ENCODE measurements around the gene KLHL21.

DNA sequence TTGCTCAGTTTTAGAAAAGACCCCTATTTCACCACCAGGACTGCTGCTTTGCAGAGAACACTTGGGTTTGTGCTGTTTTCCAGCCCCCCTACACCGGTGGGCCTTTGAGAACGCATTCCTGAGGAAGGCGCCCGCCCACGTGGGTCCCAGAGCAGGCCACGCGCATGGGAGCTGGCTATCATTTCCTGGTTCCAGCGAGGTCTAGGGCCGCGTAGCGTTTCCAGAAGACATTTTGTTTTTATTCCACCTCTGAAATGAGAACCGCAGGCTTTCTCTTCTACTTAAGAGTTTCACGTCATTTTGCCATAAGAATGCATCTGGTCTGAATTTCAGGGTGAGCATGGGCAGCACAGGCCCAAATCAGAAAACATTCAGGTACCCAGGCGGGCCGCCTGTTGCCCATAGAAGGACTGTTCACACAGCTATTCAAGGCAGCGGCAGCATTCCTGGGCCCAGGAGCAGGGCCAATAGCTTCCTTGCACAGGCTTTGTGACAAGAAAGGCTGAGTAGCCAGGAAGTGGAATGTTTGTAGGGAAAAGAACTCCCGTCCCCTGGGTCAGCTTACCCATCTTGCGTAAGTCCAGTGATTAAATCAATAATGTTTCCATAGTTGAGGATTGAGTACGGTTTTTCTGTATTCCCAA lies 1.4 kb upstream of the KLHL21 start:
- TF ChIP-seq, protein P1, sequence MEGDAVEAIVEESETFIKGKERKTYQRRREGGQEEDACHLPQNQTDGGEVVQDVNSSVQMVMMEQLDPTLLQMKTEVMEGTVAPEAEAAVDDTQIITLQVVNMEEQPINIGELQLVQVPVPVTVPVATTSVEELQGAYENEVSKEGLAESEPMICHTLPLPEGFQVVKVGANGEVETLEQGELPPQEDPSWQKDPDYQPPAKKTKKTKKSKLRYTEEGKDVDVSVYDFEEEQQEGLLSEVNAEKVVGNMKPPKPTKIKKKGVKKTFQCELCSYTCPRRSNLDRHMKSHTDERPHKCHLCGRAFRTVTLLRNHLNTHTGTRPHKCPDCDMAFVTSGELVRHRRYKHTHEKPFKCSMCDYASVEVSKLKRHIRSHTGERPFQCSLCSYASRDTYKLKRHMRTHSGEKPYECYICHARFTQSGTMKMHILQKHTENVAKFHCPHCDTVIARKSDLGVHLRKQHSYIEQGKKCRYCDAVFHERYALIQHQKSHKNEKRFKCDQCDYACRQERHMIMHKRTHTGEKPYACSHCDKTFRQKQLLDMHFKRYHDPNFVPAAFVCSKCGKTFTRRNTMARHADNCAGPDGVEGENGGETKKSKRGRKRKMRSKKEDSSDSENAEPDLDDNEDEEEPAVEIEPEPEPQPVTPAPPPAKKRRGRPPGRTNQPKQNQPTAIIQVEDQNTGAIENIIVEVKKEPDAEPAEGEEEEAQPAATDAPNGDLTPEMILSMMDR (conservative IDR thresholded peaks at IDR 0.05; ENCODE audit: low read depth, low read length) = no peak
- TF ChIP-seq EZH2 (IDR thresholded peaks at IDR 0.05; ENCODE audit: borderline replicate concordance, low read depth, low read length, poor library complexity, severe bottlenecking) = no peak

All from A673 (cell line).